ENCODE measurements around the gene SMIM14.

DNA sequence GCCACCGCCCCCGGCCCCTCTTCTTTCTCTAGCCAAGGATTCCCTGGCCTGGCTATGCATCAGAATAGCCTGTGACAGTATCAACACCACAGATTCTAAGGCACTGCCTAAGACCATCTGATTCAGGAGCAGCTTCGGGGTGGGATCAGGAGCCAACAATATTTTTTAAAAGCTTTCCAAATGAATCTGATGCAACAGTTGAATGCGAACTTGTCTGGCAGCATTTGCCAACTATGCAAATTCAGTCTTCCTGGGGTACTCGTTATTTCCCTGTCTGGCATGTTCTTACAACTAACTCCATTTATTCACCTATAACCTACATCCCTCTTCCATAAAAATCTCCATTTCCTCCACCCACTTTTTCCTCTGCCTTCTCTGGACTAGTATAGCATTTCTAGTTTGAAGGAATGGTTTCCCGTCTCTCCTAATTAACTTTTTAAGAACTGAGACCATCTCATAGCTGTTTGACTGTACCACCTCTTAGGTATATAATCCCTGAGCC is 75.3 kb downstream of the SMIM14 start:
- TF ChIP-seq, protein P1, sequence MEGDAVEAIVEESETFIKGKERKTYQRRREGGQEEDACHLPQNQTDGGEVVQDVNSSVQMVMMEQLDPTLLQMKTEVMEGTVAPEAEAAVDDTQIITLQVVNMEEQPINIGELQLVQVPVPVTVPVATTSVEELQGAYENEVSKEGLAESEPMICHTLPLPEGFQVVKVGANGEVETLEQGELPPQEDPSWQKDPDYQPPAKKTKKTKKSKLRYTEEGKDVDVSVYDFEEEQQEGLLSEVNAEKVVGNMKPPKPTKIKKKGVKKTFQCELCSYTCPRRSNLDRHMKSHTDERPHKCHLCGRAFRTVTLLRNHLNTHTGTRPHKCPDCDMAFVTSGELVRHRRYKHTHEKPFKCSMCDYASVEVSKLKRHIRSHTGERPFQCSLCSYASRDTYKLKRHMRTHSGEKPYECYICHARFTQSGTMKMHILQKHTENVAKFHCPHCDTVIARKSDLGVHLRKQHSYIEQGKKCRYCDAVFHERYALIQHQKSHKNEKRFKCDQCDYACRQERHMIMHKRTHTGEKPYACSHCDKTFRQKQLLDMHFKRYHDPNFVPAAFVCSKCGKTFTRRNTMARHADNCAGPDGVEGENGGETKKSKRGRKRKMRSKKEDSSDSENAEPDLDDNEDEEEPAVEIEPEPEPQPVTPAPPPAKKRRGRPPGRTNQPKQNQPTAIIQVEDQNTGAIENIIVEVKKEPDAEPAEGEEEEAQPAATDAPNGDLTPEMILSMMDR (conservative IDR thresholded peaks at IDR 0.05 in 1 of 2, IDR thresholded peaks at IDR 0.05 in 1 of 2; ENCODE audit: extremely low read depth in 1 of 2, insufficient read depth in 1 of 2, low read depth in 1 of 2, low read length in 2 of 2) = no peak
- TF ChIP-seq EZH2 (IDR thresholded peaks at IDR 0.05; ENCODE audit: borderline replicate concordance, low read length) = no peak

Data from mammary epithelial cell (primary cell).